D721Med (cell line): ENCODE measurements around the gene EIF1B.

Experiments
- DNase-seq: peaks from one replicate; pipeline ENCODE4 v3.0.0; 2011; ENCODE audit warnings: low spot score; ENCODE audit not compliant: insufficient read length
- FAIRE-seq: peaks from 2 replicates; lab custom pipeline; 2011; peaks lifted over from hg19 to GRCh38; lab: Jason Lieb, UNC
- TF ChIP-seq, protein P1 (sequence below): IDR thresholded peaks from 2 replicates; pipeline ENCODE4 v1.5.1; 2012; ENCODE audit warnings: mild to moderate bottlenecking, control low read depth; ENCODE audit not compliant: insufficient read depth; ENCODE audit errors: missing control alignments

EIF1B gene

DNA sequence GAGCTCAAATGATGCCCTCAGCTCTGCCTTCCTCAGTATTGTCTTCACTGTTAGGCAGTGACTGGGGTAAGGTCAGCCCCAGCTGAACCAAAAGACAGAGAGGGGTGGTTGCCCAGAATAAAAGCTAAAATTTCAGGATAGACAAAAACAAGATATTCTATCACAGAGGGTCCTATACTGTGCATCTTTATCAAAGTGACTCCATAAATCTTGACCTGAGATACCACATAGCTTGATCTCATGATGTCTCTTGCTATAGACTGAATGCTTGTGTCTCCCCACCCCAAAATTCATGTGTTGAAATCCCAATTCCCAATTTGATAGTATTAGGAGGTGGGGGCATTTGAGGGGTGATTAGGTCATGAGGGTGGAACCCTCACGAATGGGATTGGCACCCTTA lies 30.4 kb downstream of the EIF1B start:
- FAIRE-seq: no peak
- DNase-seq: no peak
- TF ChIP-seq, protein P1, sequence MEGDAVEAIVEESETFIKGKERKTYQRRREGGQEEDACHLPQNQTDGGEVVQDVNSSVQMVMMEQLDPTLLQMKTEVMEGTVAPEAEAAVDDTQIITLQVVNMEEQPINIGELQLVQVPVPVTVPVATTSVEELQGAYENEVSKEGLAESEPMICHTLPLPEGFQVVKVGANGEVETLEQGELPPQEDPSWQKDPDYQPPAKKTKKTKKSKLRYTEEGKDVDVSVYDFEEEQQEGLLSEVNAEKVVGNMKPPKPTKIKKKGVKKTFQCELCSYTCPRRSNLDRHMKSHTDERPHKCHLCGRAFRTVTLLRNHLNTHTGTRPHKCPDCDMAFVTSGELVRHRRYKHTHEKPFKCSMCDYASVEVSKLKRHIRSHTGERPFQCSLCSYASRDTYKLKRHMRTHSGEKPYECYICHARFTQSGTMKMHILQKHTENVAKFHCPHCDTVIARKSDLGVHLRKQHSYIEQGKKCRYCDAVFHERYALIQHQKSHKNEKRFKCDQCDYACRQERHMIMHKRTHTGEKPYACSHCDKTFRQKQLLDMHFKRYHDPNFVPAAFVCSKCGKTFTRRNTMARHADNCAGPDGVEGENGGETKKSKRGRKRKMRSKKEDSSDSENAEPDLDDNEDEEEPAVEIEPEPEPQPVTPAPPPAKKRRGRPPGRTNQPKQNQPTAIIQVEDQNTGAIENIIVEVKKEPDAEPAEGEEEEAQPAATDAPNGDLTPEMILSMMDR: no peak

DNA sequence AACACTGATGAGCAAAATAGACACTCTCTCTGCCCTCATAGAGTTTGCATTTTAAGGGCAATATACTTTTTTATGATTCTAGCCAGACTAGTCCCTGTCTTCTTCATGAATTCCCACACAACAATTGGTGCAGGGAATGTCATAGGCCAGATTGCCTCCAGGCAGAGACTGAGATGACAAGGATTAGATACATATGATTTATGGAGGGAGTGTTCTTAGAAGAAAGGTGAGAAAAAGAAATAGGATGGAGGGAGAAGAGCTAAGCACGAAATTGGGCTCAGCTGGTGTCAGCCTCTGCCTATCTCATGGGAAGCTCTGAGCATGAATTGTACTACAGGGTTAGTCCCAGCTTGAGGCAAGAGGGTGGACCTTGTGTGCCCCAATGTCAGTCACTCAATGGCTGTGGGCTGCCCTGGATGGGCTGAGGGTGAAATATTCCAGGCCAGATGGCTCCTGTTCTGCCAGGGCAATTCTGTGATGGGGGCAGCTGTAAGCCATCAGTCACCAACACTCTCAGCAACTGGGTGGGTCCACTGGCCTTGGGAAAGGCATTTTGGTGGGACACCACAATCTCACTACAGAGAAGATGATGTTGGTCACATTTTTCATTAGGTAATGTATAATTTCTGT lies 31.1 kb downstream of the EIF1B start:
- FAIRE-seq (no peak), DNase-seq (no peak)
- TF ChIP-seq, protein P1: no peak

DNA sequence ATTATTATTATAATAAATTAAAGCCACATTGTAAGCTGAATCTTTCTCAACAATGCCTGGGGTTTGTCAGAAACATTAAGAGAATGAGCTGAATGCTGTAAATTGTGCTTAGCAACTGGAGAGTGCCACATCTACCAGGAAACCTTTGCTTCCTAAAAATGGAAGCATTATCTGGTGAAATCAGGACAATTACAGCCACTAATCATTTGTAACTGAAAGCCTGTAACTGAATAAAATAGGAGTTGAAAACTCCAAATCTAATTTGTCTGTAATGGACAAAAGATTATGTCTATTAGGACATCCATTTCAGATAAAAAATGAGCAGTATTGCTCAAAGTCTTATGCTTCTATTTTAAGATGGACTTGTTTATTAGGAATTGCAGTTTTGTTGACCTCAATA lies 32.2 kb downstream of the EIF1B start:
- DNase-seq (no peak), FAIRE-seq (no peak)
- TF ChIP-seq, protein P1: no peak

DNA sequence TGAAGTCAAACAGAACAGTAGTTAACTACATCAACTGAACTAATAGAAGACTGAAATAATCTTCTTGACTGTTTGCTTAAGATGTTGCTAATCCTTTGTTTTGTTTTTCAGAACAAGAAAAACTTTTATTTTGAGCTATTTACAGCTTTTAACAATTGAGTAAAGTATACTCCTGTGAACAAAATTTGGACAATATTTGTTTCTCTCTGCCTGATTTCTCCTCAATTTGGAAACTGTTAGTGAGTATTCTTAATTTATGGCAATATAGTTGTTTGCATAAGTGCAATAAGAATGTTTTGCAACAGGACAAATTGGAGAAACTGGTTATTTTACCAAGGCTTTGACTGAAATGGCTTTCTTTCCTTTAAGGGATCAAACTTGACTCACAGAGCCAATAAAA lies 41.0 kb downstream of the EIF1B start:
- TF ChIP-seq, protein P1: no peak
- DNase-seq (no peak), FAIRE-seq (no peak)

DNA sequence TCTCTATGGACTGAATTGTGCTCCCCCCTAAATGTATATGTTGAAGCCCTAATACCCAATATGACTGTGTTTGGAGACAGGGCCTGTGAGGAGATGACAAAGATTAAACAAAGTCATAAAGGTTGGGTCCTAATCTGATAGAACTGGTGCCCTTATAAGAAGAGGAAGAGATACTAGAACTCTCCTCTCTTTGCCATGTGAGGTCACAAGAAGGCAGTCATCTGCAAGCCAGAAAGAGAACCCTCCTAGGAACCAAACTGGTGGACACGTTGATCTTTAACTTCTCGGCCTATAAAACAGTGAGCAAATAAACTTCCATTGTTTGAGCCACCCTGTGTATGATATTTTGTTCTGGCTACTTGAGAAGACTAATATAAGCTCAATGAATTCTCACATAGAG lies 45.9 kb downstream of the EIF1B start:
- FAIRE-seq (no peak), DNase-seq (no peak)
- TF ChIP-seq, protein P1: no peak

DNA sequence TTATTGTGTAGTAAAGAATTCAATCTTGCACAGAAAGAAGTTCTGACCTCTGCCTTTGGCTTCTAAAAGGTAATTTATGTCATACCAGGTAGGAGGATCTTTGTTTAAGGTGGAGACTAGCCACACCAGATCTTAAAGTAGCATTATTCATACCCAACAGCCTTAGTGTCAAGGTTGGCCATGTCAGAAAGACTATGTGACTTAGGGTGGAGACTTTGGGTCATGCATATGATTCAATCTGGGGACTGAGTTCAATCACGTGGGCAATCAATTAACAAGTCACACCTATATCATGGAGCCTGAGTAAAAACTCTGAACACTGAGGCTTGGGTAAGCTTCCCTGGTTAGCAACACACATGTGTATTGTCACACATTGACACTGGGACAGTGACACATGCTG lies 48.9 kb downstream of the EIF1B start:
- DNase-seq (no peak), FAIRE-seq (no peak)
- TF ChIP-seq, protein P1: no peak
